NK-92 treated with Interleukin-12 subunit alpha and Interleukin-12 subunit beta, amount 100 ng/mL, for 24 hours (cell line): ENCODE data around the gene FBXO21.
"Not testable (repeated sequence)": the region's sequence is repeated elsewhere in the genome, so short reads cannot be mapped to it uniquely, and the experiment has no call there.

Experiments
- DNase-seq: peaks from one replicate; lab custom pipeline; 2025; lab: John Stamatoyannopoulos, UW

The FBXO21 gene

GRCh38 chr12:117134721-117135120 lies 55.5 kb downstream of the FBXO21 start:
- no peak for DNase-seq

GRCh38 chr12:117134059-117134458 lies 56.2 kb downstream of the FBXO21 start:
- peak; percentile 13 for DNase-seq

- DNase-seq, result no peak
Measured at GRCh38 chr12:117130801-117131200, 59.5 kb downstream of the FBXO21 start.

GRCh38 chr12:117129391-117129790 lies 60.9 kb downstream of the FBXO21 start:
- no peak for DNase-seq

- no peak for DNase-seq
Measured at GRCh38 chr12:117127933-117128823, 62.1 kb downstream of the FBXO21 start.

- no peak for DNase-seq
Measured at GRCh38 chr12:117126335-117126734, 63.9 kb downstream of the FBXO21 start.

- DNase-seq, result no peak
Measured at GRCh38 chr12:117125767-117126166, 64.5 kb downstream of the FBXO21 start.

GRCh38 chr12:117125272-117125613 lies 65.0 kb downstream of the FBXO21 start:
- DNase-seq, result no peak

- DNase-seq, result no peak
Measured at GRCh38 chr12:117124421-117125271, 65.6 kb downstream of the FBXO21 start.

- no peak for DNase-seq
Measured at GRCh38 chr12:117121441-117121840, 68.8 kb downstream of the FBXO21 start.

- DNase-seq, result no peak
Measured at GRCh38 chr12:117120787-117121186, 69.5 kb downstream of the FBXO21 start.

GRCh38 chr12:117119592-117120198 lies 70.6 kb downstream of the FBXO21 start:
- DNase-seq, result no peak

- no peak for DNase-seq
Measured at GRCh38 chr12:117118838-117119591, 71.3 kb downstream of the FBXO21 start.

- DNase-seq, result no peak
Measured at GRCh38 chr12:117114784-117115183, 75.5 kb downstream of the FBXO21 start.

- DNase-seq, result no peak
Measured at GRCh38 chr12:117113231-117113630, 77.0 kb downstream of the FBXO21 start.

- DNase-seq, result no peak
Measured at GRCh38 chr12:117111821-117112595, 78.3 kb downstream of the FBXO21 start.

- no peak for DNase-seq
Measured at GRCh38 chr12:117111386-117111785, 78.9 kb downstream of the FBXO21 start.

GRCh38 chr12:117109943-117110635 lies 80.2 kb downstream of the FBXO21 start:
- no peak for DNase-seq

GRCh38 chr12:117105902-117106301 lies 84.4 kb downstream of the FBXO21 start:
- no peak for DNase-seq

- DNase-seq, result not testable (repeated sequence)
Measured at GRCh38 chr12:117104003-117104402, 86.3 kb downstream of the FBXO21 start.
